B cell (primary cell): Measurements from ENCODE around the gene GRID1. TPM values are rescaled to one million over a fixed set of nuclear protein-coding genes. Genes with fewer than 3 reads are reported as not detected.

Experiments
- ATAC-seq: fragments of 200-7000 bp; cut with Tn5 transposase; one replicate; pipeline ENCODE4 v1.10.0; 2021; ENCODE audit warnings: low read depth, mild to moderate bottlenecking, moderate number of reproducible peaks, moderate library complexity
- CTCF ChIA-PET: fragments of 350-600 bp; sonication (Branson Sonifier 250); formaldehyde crosslinking; loops from one replicate; lab custom pipeline; 2021; ENCODE audit warnings: antibody characterized with exemption, inconsistent platforms; lab: Charles Lee
- POLR2A ChIA-PET: fragments of 350-600 bp; sonication (Branson Sonifier 250); formaldehyde crosslinking; loops from one replicate; lab custom pipeline; 2021; ENCODE audit warnings: antibody characterized with exemption; lab: Charles Lee
- DNase-seq: peaks from one replicate; pipeline ENCODE4 v3.0.0; 2013
- H2AFZ ChIP-seq: 2 replicates; pipeline ENCODE4 v1.6.1; 2012; ENCODE audit warnings: mild to moderate bottlenecking, low read depth, low read length; ENCODE audit not compliant: insufficient read depth, poor library complexity, severe bottlenecking
- H3K27ac ChIP-seq, 2 donors: 1 replicate in 1 of 2; 2 replicates in 1 of 2; pipeline ENCODE4 v1.5.1; 2012 to 2013; ENCODE audit warnings: low read length in 2 of 2, mild to moderate bottlenecking in 2 of 2, moderate library complexity in 1 of 2
- H3K27me3 ChIP-seq, 4 experiments: fragments of 200-600 bp in 1 of 4; sonication (generic) in 1 of 4; replicated peaks in 1 of 4; 1 replicate in 2 of 4; 2 replicates in 2 of 4; pipeline versions ENCODE4 v1.6.1 to v1.7.0; 2013 to 2016; ENCODE audit warnings: low read length in 3 of 4, mild to moderate bottlenecking in 2 of 4, mixed read lengths in 1 of 4, moderate library complexity in 1 of 4; ENCODE audit not compliant: insufficient read depth in 4 of 4, control insufficient read depth in 3 of 4; ENCODE audit errors: control extremely low read depth in 1 of 4
- H3K36me3 ChIP-seq, 2 experiments: replicated peaks in 1 of 2; 1 replicate in 1 of 2; 2 replicates in 1 of 2; pipeline versions ENCODE4 v1.6.1 to v1.7.1; 2013; ENCODE audit warnings: low read length in 1 of 2; ENCODE audit not compliant: insufficient read depth in 2 of 2, control insufficient read depth in 1 of 2; ENCODE audit errors: control extremely low read depth in 1 of 2, extremely low read depth in 1 of 2
- H3K4me1 ChIP-seq, 2 donors: fragments of 200-600 bp in 1 of 2; sonication (generic) in 1 of 2; 1 replicate in 1 of 2; 2 replicates in 1 of 2; pipeline versions ENCODE4 v1.5.1 to v1.6.1; 2013 to 2017; ENCODE audit warnings: low read length in 2 of 2; ENCODE audit not compliant: control insufficient read depth in 2 of 2, insufficient read depth in 2 of 2
- H3K4me2 ChIP-seq: replicated peaks from 2 replicates; pipeline ENCODE3; 2012; ENCODE audit warnings: mild to moderate bottlenecking, low read depth, low read length; ENCODE audit not compliant: poor library complexity, severe bottlenecking
- H3K4me3 ChIP-seq, 5 experiments: fragments of 200-600 bp in 1 of 5; sonication (generic) in 1 of 5; 1 replicate in 3 of 5; 2 replicates in 2 of 5; pipeline versions ENCODE4 v1.5.1 to v1.7.0; 2011 to 2016; ENCODE audit warnings: low read length in 4 of 5, mild to moderate bottlenecking in 4 of 5, low read depth in 2 of 5, control low read depth in 1 of 5, moderate library complexity in 1 of 5; ENCODE audit not compliant: insufficient read depth in 1 of 5; ENCODE audit errors: control extremely low read depth in 1 of 5, extremely low read depth in 1 of 5
- H3K79me2 ChIP-seq: fragments of 200-600 bp; sonication (generic); one replicate; pipeline ENCODE4 v1.6.0; 2016; ENCODE audit warnings: low read length; ENCODE audit not compliant: control insufficient read depth, insufficient read depth
- H3K9ac ChIP-seq: fragments of 200-600 bp; sonication (generic); 2 replicates; pipeline ENCODE4 v1.6.1; 2017; ENCODE audit warnings: mild to moderate bottlenecking, low read length, moderate library complexity
- H3K9me3 ChIP-seq, 3 donors: one replicate each; pipeline versions ENCODE4 v1.6.1 to v1.7.1; 2013; ENCODE audit warnings: low read length in 2 of 3; ENCODE audit not compliant: control insufficient read depth in 2 of 3, insufficient read depth in 1 of 3; ENCODE audit errors: control extremely low read depth in 1 of 3
- H4K20me1 ChIP-seq: 2 replicates; pipeline ENCODE4 v1.6.0; 2012; ENCODE audit warnings: mild to moderate bottlenecking, low read length; ENCODE audit not compliant: insufficient read depth, control insufficient read depth, poor library complexity, severe bottlenecking
- H3K27ac Mint-ChIP-seq: one replicate; pipeline ENCODE4 v1.8.0; 2021; ENCODE audit warnings: mixed read lengths
- H3K27me3 Mint-ChIP-seq: one replicate; pipeline ENCODE4 v1.8.0; 2021; ENCODE audit warnings: mixed read lengths
- H3K4me1 Mint-ChIP-seq: one replicate; pipeline ENCODE4 v1.8.0; 2021; ENCODE audit warnings: mixed read lengths
- H3K4me3 Mint-ChIP-seq: one replicate; pipeline ENCODE4 v1.8.0; 2021; ENCODE audit warnings: mixed read lengths
- H3K9me3 Mint-ChIP-seq: one replicate; pipeline ENCODE4 v1.8.0; 2022; ENCODE audit warnings: mixed read lengths; ENCODE audit not compliant: insufficient read depth
- CTCF ChIP-seq: fragments of 200-600 bp; IDR thresholded peaks from one replicate; pipeline ENCODE4 v1.8.0; 2022; ENCODE audit warnings: antibody characterized with exemption, mild to moderate bottlenecking
- EZH2 ChIP-seq: IDR thresholded peaks from 2 replicates; pipeline ENCODE4 v1.6.1; 2012; ENCODE audit warnings: borderline replicate concordance, low read depth, mild to moderate bottlenecking, moderate library complexity, low read length; ENCODE audit not compliant: insufficient read depth, poor library complexity, severe bottlenecking
- WGBS: methylation state at CpG from one replicate; pipeline ENCODE4 v1.1.5; 2013; ENCODE audit warnings: missing lambda C conversion rate; ENCODE audit not compliant: insufficient coverage; 5-methylcytosine and 5-hydroxymethylcytosine counted together
- intact Hi-C: fragments of 100-400 bp; cut with micrococcal nuclease; formaldehyde crosslinking; loops from one replicate; pipeline ENCODE4 v1.10.0; 2022
- polyA plus RNA-seq: library from polyadenylated mRNA; depleted of rRNA; stranded (reverse); fragments of >200 nt; gene quantifications from 2 replicates; pipeline ENCODE4 v1.2.3, GENCODE V29; 2012
- total RNA-seq, 2 donors: library from RNA; stranded (reverse); fragments of 120-200 nt in 1 of 2; gene quantifications; 1 replicate in 1 of 2; 2 replicates in 1 of 2; pipeline versions ENCODE4 v1.2.3 to v1.2.4, GENCODE V29; 2013 to 2022

GRID1 gene
- total and polyA plus RNA-seq, 2 donors (not counting 1 experiment from before 2014, with no cell fraction given), result not detected

DNA sequence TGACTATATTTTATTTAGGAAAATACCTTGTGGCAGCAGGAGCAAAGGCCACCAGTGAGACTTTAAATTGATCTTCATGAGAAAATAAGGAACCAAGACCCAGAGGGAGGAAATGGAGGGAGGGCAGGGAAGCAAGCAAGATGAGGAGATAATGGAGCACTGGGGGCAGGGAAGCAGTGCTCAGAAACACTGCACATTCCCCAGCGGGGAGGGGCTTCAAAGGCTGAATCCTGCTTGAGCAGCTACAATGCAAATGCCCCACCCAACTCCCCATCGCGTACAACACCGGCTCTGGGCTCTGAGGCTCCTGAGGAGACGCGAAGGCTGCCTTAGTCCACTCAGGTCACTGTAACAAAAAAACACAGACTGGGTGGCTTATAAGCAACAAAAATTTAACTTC lies 503.8 kb downstream of the GRID1 start:
- Histone ChIP-seq H3K4me1 (no peaks in the 10 kb centered on the region), H4K20me1 (no peaks in the 10 kb centered on the region), H3K4me2 (no peak overlapping the region), H2AFZ (no peak overlapping the region), H3K79me2 (no peaks in the 10 kb centered on the region), H3K9ac (no peak overlapping the region), H3K27ac (no peak overlapping the region), H3K9me3 (peaks cover 0 to 8% (median 0%) of the 10 kb centered on the region in 3 donors), H3K36me3 (no peaks in the 10 kb centered on the region), H3K4me3 (no peak overlapping the region), H3K27me3 (peaks cover 0 to 26% (median 0%) of the 10 kb centered on the region in 4 experiments)
- intact Hi-C loops, result no loop called here
- POLR2A ChIA-PET, result no interaction called here
- no peak overlapping the region for H3K4me3 Mint-ChIP-seq
- DNase-seq (no peak), ATAC-seq (no peak)
- no peak overlapping the region for H3K27ac Mint-ChIP-seq
- WGBS, result 39% methylated on average over 6 of the region's 6 CpGs
- H3K27me3 Mint-ChIP-seq, result peaks cover 62% of the 10 kb centered on the region
- H3K4me1 Mint-ChIP-seq, result no peaks in the 10 kb centered on the region
- CTCF ChIA-PET, result no interaction called here
- no peak for TF ChIP-seq EZH2
- TF ChIP-seq CTCF, result no peak
- H3K9me3 Mint-ChIP-seq, result no peaks in the 10 kb centered on the region

DNA sequence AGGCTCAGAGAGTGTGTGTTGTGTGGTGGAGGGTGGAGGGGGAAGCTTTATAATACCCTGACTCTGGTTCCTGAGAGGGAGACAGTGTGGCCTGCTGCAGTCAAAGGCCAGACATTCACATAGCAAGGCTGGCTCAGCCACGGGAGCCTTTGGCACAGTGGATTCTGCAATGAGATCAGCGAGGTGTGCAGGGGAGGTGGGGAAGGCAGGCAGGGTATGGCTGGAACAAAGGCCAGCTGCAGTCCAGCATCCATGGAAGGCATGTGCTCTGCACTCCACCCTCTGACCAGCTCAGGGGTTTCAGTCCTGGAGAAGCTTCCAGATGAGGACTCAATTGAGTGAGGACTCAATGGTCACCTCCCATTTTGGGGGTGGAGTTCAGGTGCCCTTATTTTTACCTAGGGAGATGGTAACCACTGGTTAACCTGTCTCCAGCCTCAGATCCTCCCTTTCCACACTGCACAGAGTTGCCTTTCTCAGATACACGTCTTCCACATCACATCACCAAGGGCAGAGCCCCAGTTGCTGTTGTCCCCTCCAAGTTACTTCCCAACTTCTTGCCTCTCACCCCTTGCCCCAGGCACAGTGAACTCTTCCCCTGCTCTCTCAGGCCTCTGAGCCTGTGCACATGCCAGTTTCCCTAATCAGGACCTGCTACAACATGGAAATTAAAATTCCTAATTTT lies 504.9 kb downstream of the GRID1 start:
- Mint-ChIP-seq H3K27me3 (peaks cover 58% of the 10 kb centered on the region), H3K9me3 (no peaks in the 10 kb centered on the region), H3K4me1 (no peaks in the 10 kb centered on the region), H3K27ac (no peak overlapping the region), H3K4me3 (no peak overlapping the region)
- Histone ChIP-seq H3K79me2 (no peaks in the 10 kb centered on the region), H3K4me2 (no peak overlapping the region), H3K9me3 (peaks cover 0 to 8% (median 0%) of the 10 kb centered on the region in 3 donors), H3K27ac (no peak overlapping the region), H3K4me1 (no peaks in the 10 kb centered on the region), H3K36me3 (no peaks in the 10 kb centered on the region), H4K20me1 (no peaks in the 10 kb centered on the region), H2AFZ (no peak overlapping the region), H3K4me3 (no peak overlapping the region), H3K27me3 (peaks cover 0 to 23% (median 0%) of the 10 kb centered on the region in 4 experiments), H3K9ac (no peak overlapping the region)
- TF ChIP-seq EZH2 (no peak), CTCF (no peak)
- intact Hi-C loops, result no loop called here
- ChIA-PET CTCF (no interaction called here), POLR2A (no interaction called here)
- ATAC-seq (no peak), DNase-seq (no peak)
- WGBS, result 76% methylated on average over 3 of the region's 3 CpGs
